ENCODE measurements around the gene CRACR2B. TPM values are rescaled to one million over a fixed set of nuclear protein-coding genes. Genes with fewer than 3 reads are reported as not detected.

The CRACR2B gene
- not detected in 2 replicates for total RNA-seq (2014; rRNA removed; shearing (Covaris generic))

GRCh38 chr11:827897-828192, at the start of gene CRACR2B:
TSS of gene CRACR2B (plus strand) at chr11:827919. CDS start at chr11:828608, 689 bp downstream.
- DNase-seq (ENCODE audit: low spot score): no peak

- no peak for DNase-seq (ENCODE audit: low spot score)
These were observed 48.5 kb upstream of the CRACR2B start for GRCh38 chr11:778976-779954.

GRCh38 chr11:779955-780532, 47.7 kb upstream of the CRACR2B start:
- DNase-seq (ENCODE audit: low spot score): no peak

- DNase-seq (ENCODE audit: low spot score): no peak
These were observed 45.2 kb upstream of the CRACR2B start for GRCh38 chr11:782264-783174.

GRCh38 chr11:783581-784015, 44.1 kb upstream of the CRACR2B start:
- DNase-seq (ENCODE audit: low spot score): no peak

- no peak for DNase-seq (ENCODE audit: low spot score)
These were observed 41.3 kb upstream of the CRACR2B start for GRCh38 chr11:786235-787083.

GRCh38 chr11:787084-787675, 40.5 kb upstream of the CRACR2B start:
- no peak for DNase-seq (ENCODE audit: low spot score)

- no peak for DNase-seq (ENCODE audit: low spot score)
These were observed 39.6 kb upstream of the CRACR2B start for GRCh38 chr11:788009-788640.

- DNase-seq (ENCODE audit: low spot score): no peak
These were observed 38.5 kb upstream of the CRACR2B start for GRCh38 chr11:788953-789940.

- DNase-seq (ENCODE audit: low spot score): no peak
These were observed 37.8 kb upstream of the CRACR2B start, which contains the start of gene CEND1 for GRCh38 chr11:789943-790342. TSS of gene CEND1 (minus strand) at chr11:790090. CDS start at chr11:788576, 1,514 bp downstream.

- peak; percentile 81 for DNase-seq (ENCODE audit: low spot score)
These were observed 36.8 kb upstream of the CRACR2B start for GRCh38 chr11:790721-791564.

- DNase-seq (ENCODE audit: low spot score): no peak
These were observed 35.8 kb upstream of the CRACR2B start for GRCh38 chr11:791658-792534.

GRCh38 chr11:792535-792821, 35.2 kb upstream of the CRACR2B start:
- no peak for DNase-seq (ENCODE audit: low spot score)

- no peak for DNase-seq (ENCODE audit: low spot score)
These were observed 34.8 kb upstream of the CRACR2B start for GRCh38 chr11:792873-793272.

GRCh38 chr11:793556-793955, 34.2 kb upstream of the CRACR2B start:
- DNase-seq (ENCODE audit: low spot score): no peak

- no peak for DNase-seq (ENCODE audit: low spot score)
These were observed 33.5 kb upstream of the CRACR2B start for GRCh38 chr11:794013-794765.

Measured in A172 (cell line).